ENCODE data around the gene KCNA10. TPM values are rescaled to one million over a fixed set of nuclear protein-coding genes. Genes with fewer than 3 reads are reported as not detected.

KCNA10 gene
- total RNA-seq, 1 donor from 2014 or later, result not detected

DNA sequence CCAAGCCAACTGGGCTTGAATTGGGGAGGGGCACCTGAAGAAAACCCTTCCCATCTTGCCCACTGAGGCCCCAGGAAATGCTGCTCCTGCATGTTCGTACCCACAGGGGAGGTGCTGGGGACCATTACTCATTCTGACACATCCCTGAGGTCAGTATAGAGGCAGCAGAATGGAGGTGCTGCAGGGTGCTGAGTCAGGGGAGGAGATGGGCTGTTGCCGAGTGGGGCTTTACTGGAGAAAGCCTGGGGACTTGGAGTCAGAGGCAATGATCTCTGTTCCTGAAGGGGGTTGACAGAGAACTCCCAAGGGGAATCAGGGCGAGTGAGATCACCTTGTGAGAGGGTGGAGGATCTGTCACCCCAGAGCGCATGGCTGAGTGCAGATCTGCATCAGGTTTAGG is 40.2 kb upstream of the KCNA10 start:
- Mint-ChIP-seq H3K27ac (no peak overlapping the region), H3K27me3 (peaks cover 30% of the 10 kb centered on the region), H3K4me1 (peaks cover 3% of the 10 kb centered on the region), H3K9me3 (no peaks in the 10 kb centered on the region), H3K36me3 (ENCODE audit: low read depth) (no peaks in the 10 kb centered on the region), H3K4me3 (no peak overlapping the region)
- DNase-seq (no peak), ATAC-seq (ENCODE audit: low read depth) (no peak)
- ChIA-PET CTCF (no interaction called here), POLR2A (no interaction called here)
- no peak for TF ChIP-seq CTCF (IDR thresholded peaks at IDR 0.05)
- intact Hi-C loops (cut with micrococcal nuclease), result no loop called here

- no peak for TF ChIP-seq CTCF (IDR thresholded peaks at IDR 0.05)
- intact Hi-C loops (cut with micrococcal nuclease), result no loop called here
- Mint-ChIP-seq H3K4me1 (peaks cover 3% of the 10 kb centered on the region), H3K4me3 (no peak overlapping the region), H3K27ac (no peak overlapping the region), H3K36me3 (ENCODE audit: low read depth) (no peaks in the 10 kb centered on the region), H3K27me3 (peaks cover 36% of the 10 kb centered on the region), H3K9me3 (no peaks in the 10 kb centered on the region)
- POLR2A ChIA-PET, result interaction anchor here (0.6 kb wide), 1 partner anchor 347 kb away, joined by 4 read pairs; no protein-coding TSS in a partner anchor
- no peak for ATAC-seq (ENCODE audit: low read depth)
- CTCF ChIA-PET, result interaction anchor here (2.4 to 4.1 kb wide), 2 partner anchors 208 to 224 kb away, joined by 12 to 41 read pairs; no protein-coding TSS in a partner anchor
- DNase-seq, result no peak
Measured at GRCh38 chr1:110557481-110557880, 38.5 kb upstream of the KCNA10 start.

DNA sequence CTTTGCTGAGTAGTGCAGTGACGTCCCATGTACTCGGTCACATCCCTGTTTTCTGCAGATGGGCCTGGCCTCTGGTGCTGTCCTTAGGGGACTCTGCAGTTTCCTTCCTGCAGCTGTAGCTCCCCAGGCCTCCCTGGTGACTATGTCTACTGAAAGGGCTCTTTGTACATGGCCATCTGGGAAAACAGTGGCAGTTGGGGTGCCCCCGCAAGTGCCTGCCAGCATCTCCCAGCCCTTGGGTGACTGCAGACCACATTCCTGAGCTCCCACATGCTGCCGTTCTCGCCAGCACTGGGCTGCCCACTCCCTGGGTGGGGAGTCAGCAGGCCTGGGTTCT is 37.5 kb upstream of the KCNA10 start:
- Mint-ChIP-seq H3K9me3 (no peaks in the 10 kb centered on the region), H3K4me1 (peaks cover 3% of the 10 kb centered on the region), H3K27me3 (peaks cover 36% of the 10 kb centered on the region), H3K36me3 (ENCODE audit: low read depth) (no peaks in the 10 kb centered on the region), H3K4me3 (no peak overlapping the region), H3K27ac (no peak overlapping the region)
- ATAC-seq (ENCODE audit: low read depth), result no peak
- POLR2A ChIA-PET, result interaction anchor here (0.6 kb wide), 1 partner anchor 285 kb away, joined by 3 read pairs; no protein-coding TSS in a partner anchor
- DNase-seq, result no peak
- CTCF ChIA-PET, result interaction anchor here (1.0 to 4.1 kb wide), 11 partner anchors 48 to 777 kb away, joined by 3 to 41 read pairs (median 6); no protein-coding TSS in a partner anchor
- TF ChIP-seq CTCF (IDR thresholded peaks at IDR 0.05), result no peak
- intact Hi-C loops (cut with micrococcal nuclease), result no loop called here

GRCh38 chr1:110555807-110556470 is 37.0 kb upstream of the KCNA10 start:
- intact Hi-C loops (cut with micrococcal nuclease), result loop anchor here (1.0 kb wide), 3 partner anchors 59 to 225 kb away; no protein-coding TSS in a partner anchor
- Mint-ChIP-seq H3K4me3 (no peak overlapping the region), H3K27me3 (peaks cover 38% of the 10 kb centered on the region), H3K27ac (no peak overlapping the region), H3K4me1 (peaks cover 3% of the 10 kb centered on the region), H3K9me3 (no peaks in the 10 kb centered on the region), H3K36me3 (ENCODE audit: low read depth) (no peaks in the 10 kb centered on the region)
- POLR2A ChIA-PET, result interaction anchor here (0.8 to 1.5 kb wide), 2 partner anchors 64 to 231 kb away, joined by 3 to 4 read pairs; no protein-coding TSS in a partner anchor
- ATAC-seq (ENCODE audit: low read depth) (no peak), DNase-seq (no peak)
- no peak for TF ChIP-seq CTCF (IDR thresholded peaks at IDR 0.05)
- CTCF ChIA-PET, result interaction anchor here (0.6 to 4.1 kb wide), 21 partner anchors 13 to 778 kb away, joined by 3 to 41 read pairs (median 3); partner anchors contain the start of gene KCNA2

Measured in activated B cell treated with CpG ODN at 0.5 μM for 24 hours (primary cell).